ENCODE data around the gene TBXA2R.

GRCh38 chr19:3572132-3572854, 34.4 kb downstream of the TBXA2R start:
- no peak for TF ChIP-seq CTCF (IDR thresholded peaks at IDR 0.05)
- TF ChIP-seq POLR2A (IDR thresholded peaks at IDR 0.05), result no peak

All from breast epithelium (tissue), 3 donors.